BE2C (cell line): ENCODE data around the gene TSPAN14.
"Not testable (repeated sequence)": the region's sequence is repeated elsewhere in the genome, so short reads cannot be mapped to it uniquely, and the experiment has no call there.

Experiments used
- DNase-seq: peaks from one replicate; pipeline ENCODE4 v3.0.0-alpha.2; 2020
- H3K27me3 ChIP-seq: fragments of 250-450 bp; sonication (Bioruptor Pico); 2 replicates; pipeline ENCODE4 v1.5.1; 2020; ENCODE audit warnings: mild to moderate bottlenecking
- H3K36me3 ChIP-seq: fragments of 250-450 bp; sonication (Bioruptor Pico); 2 replicates; pipeline ENCODE4 v1.5.1; 2020; ENCODE audit warnings: mild to moderate bottlenecking
- H3K4me1 ChIP-seq: fragments of 250-450 bp; sonication (Bioruptor Pico); 2 replicates; pipeline ENCODE4 v1.5.1; 2020
- H3K4me3 ChIP-seq: 2 replicates; pipeline ENCODE4 v1.5.1; 2011; ENCODE audit warnings: low read depth, low read length
- H3K9me3 ChIP-seq: fragments of 250-450 bp; sonication (Bioruptor Pico); 2 replicates; pipeline ENCODE4 v1.5.1; 2020
- CTCF ChIP-seq: IDR thresholded peaks from 2 replicates; pipeline ENCODE4 v1.5.1; 2012; ENCODE audit warnings: mild to moderate bottlenecking, low read depth, low read length

The TSPAN14 gene

GRCh38 chr10:80530816-80531215 is 76.7 kb downstream of the TSPAN14 start:
- Histone ChIP-seq H3K9me3 (no peaks in the 10 kb centered on the region), H3K4me3 (no peak overlapping the region), H3K4me1 (no peaks in the 10 kb centered on the region), H3K36me3 (no peaks in the 10 kb centered on the region), H3K27me3 (no peaks in the 10 kb centered on the region)
- no peak for TF ChIP-seq CTCF
- no peak for DNase-seq

GRCh38 chr10:80532571-80532970 is 78.5 kb downstream of the TSPAN14 start:
- H3K4me3 ChIP-seq, result no peak overlapping the region
- peaks cover 8% of the 10 kb centered on the region for H3K4me1 ChIP-seq
- no peaks in the 10 kb centered on the region for H3K9me3 ChIP-seq
- no peak for DNase-seq
- no peaks in the 10 kb centered on the region for H3K27me3 ChIP-seq
- H3K36me3 ChIP-seq, result no peaks in the 10 kb centered on the region
- TF ChIP-seq CTCF, result no peak

- peaks cover 13% of the 10 kb centered on the region for H3K4me1 ChIP-seq
- not testable (repeated sequence) for H3K9me3 ChIP-seq
Measured at GRCh38 chr10:80534059-80534458, 79.9 kb downstream of the TSPAN14 start.

GRCh38 chr10:80534646-80535045 is 80.5 kb downstream of the TSPAN14 start:
- H3K36me3 ChIP-seq, H3K9me3 ChIP-seq, H3K4me3 ChIP-seq, H3K27me3 ChIP-seq, DNase-seq: not testable (repeated sequence)
- peaks cover 13% of the 10 kb centered on the region for H3K4me1 ChIP-seq

More at GRCh38 chr10:80534059-80534458, 79.9 kb downstream of the TSPAN14 start:
- not testable (repeated sequence) for DNase-seq, H3K27me3 ChIP-seq, H3K4me3 ChIP-seq, H3K36me3 ChIP-seq

- H3K4me1 ChIP-seq, result peaks cover 13% of the 10 kb centered on the region
- H3K4me3 ChIP-seq, result no peak overlapping the region
- H3K9me3 ChIP-seq, result no peaks in the 10 kb centered on the region
- DNase-seq, result no peak
- no peak for TF ChIP-seq CTCF
- H3K36me3 ChIP-seq, result no peaks in the 10 kb centered on the region
- peaks cover 12% of the 10 kb centered on the region; the same call in 1 of the 2 replicates for H3K27me3 ChIP-seq
Measured at GRCh38 chr10:80535671-80536360, 81.7 kb downstream of the TSPAN14 start.

GRCh38 chr10:80536361-80536835 is 82.3 kb downstream of the TSPAN14 start:
- DNase-seq, result no peak
- Histone ChIP-seq H3K36me3 (no peaks in the 10 kb centered on the region), H3K4me3 (no peak overlapping the region), H3K9me3 (no peaks in the 10 kb centered on the region), H3K4me1 (peaks cover 13% of the 10 kb centered on the region), H3K27me3 (peaks cover 12% of the 10 kb centered on the region; the same call in 1 of the 2 replicates)
- no peak for TF ChIP-seq CTCF

GRCh38 chr10:80537086-80537735 is 83.1 kb downstream of the TSPAN14 start:
- no peak for TF ChIP-seq CTCF
- peak; percentile 33 for DNase-seq
- no peak overlapping the region for H3K4me3 ChIP-seq
- H3K4me1 ChIP-seq, result peaks cover 13% of the 10 kb centered on the region
- H3K36me3 ChIP-seq, result no peaks in the 10 kb centered on the region
- no peaks in the 10 kb centered on the region for H3K9me3 ChIP-seq
- peaks cover 12% of the 10 kb centered on the region; the same call in 1 of the 2 replicates for H3K27me3 ChIP-seq
